K562 (cell line): ENCODE measurements around the gene TMC8. TPM values are rescaled to one million over a fixed set of nuclear protein-coding genes. Genes with fewer than 3 reads are reported as not detected.

Experiments
- ATAC-seq: fragments of 200-7000 bp; cut with Tn5 transposase; 3 replicates; pipeline ENCODE4 v1.9.1; 2020; ENCODE audit warnings: moderate library complexity
- BruUV-seq: library from RNA; stranded (reverse); fragments of 400-500 nt; replicated peaks from 2 replicates; lab custom pipeline; 2021; lab: Mats Ljungman, UMichigan
- CTCF ChIA-PET: fragments of 300-600 bp; formaldehyde crosslinking; extraction: SDS; loops from one replicate; lab custom pipeline; 2021; ENCODE audit warnings: low intra/inter-chr PET ratio; lab: Yijun Ruan, JAX
- POLR2A ChIA-PET: fragments of 300-600, 350-650 bp; sonication (Branson Sonifier 250); formaldehyde crosslinking; extraction: SDS; loops from one replicate; lab custom pipeline; 2021; ENCODE audit warnings: antibody characterized with exemption, inconsistent platforms; lab: Yijun Ruan, JAX
- DNase-seq, 4 experiments: peaks; one replicate each; pipeline versions ENCODE4 v3.0.0 to v3.0.0-alpha.2; 2011 to 2018; ENCODE audit warnings: low spot score in 3 of 4, mixed read lengths in 3 of 4; ENCODE audit errors: extremely low read depth in 1 of 4
- FAIRE-seq: peaks from 2 replicates; lab custom pipeline; 2011; peaks lifted over from hg19 to GRCh38; lab: Jason Lieb, UNC
- H2AFZ ChIP-seq: 2 replicates; pipeline ENCODE4 v1.6.0; 2011; ENCODE audit warnings: low read depth, low read length, control low read depth, inconsistent platforms
- H3K27ac ChIP-seq: fragments of 200-600 bp; 3 replicates; pipeline ENCODE4 v1.8.0; 2011; ENCODE audit warnings: low read depth, mild to moderate bottlenecking, control low read depth, inconsistent platforms, low read length, moderate library complexity, mixed read lengths; ENCODE audit errors: extremely low read depth
- H3K27me3 ChIP-seq, 2 experiments: fragments of 300-600 bp in 1 of 2; 2 replicates in 1 of 2; 3 replicates in 1 of 2; pipeline versions ENCODE4 v1.6.0 to v1.8.0; 2011; ENCODE audit warnings: inconsistent platforms in 2 of 2, low read length in 2 of 2, mild to moderate bottlenecking in 1 of 2, mixed read lengths in 1 of 2, moderate library complexity in 1 of 2; ENCODE audit not compliant: control insufficient read depth in 2 of 2, insufficient read depth in 2 of 2
- H3K36me3 ChIP-seq: fragments of 300-600 bp; 3 replicates; pipeline ENCODE4 v1.8.0; 2011; ENCODE audit warnings: mild to moderate bottlenecking, low read length, inconsistent platforms; ENCODE audit not compliant: control insufficient read depth, insufficient read depth
- H3K4me1 ChIP-seq, 2 experiments: fragments of 200-600 bp in 1 of 2; replicated peaks in 1 of 2; 2 replicates in 1 of 2; 3 replicates in 1 of 2; pipeline versions ENCODE4 v1.5.1 to v1.8.0; 2011; ENCODE audit warnings: inconsistent platforms in 2 of 2, low read length in 2 of 2, mild to moderate bottlenecking in 1 of 2, mixed read lengths in 1 of 2, moderate library complexity in 1 of 2; ENCODE audit not compliant: control insufficient read depth in 2 of 2, insufficient read depth in 2 of 2
- H3K4me2 ChIP-seq: 2 replicates; pipeline ENCODE4 v1.6.1; 2011; ENCODE audit warnings: low read length, control low read depth, inconsistent platforms, mixed read lengths; ENCODE audit not compliant: insufficient read depth
- H3K4me3 ChIP-seq: fragments of 200-600 bp; sonication (generic), shearing (Covaris generic); 2 replicates; pipeline ENCODE4 v1.5.1; 2016; ENCODE audit warnings: control low read depth, inconsistent platforms
- H3K79me2 ChIP-seq: fragments of 200-600 bp; 3 replicates; pipeline ENCODE4 v1.8.0; 2011; ENCODE audit warnings: low read length, inconsistent platforms; ENCODE audit not compliant: control insufficient read depth, insufficient read depth
- H3K9ac ChIP-seq, 2 experiments: 2 replicates each; pipeline versions ENCODE4 v1.6.0 to v1.6.1; 2011; ENCODE audit warnings: low read depth in 2 of 2, low read length in 2 of 2, control low read depth in 1 of 2, inconsistent platforms in 1 of 2, mild to moderate bottlenecking in 1 of 2, mixed read lengths in 1 of 2; ENCODE audit not compliant: insufficient read depth in 1 of 2
- H3K9me1 ChIP-seq: one replicate; pipeline ENCODE4 v1.6.0; 2011; ENCODE audit warnings: inconsistent platforms, mild to moderate bottlenecking, low read length, moderate library complexity; ENCODE audit not compliant: control insufficient read depth, insufficient read depth
- H3K9me3 ChIP-seq: replicated peaks from 2 replicates; pipeline ENCODE4 v1.5.1; 2011; ENCODE audit warnings: low read depth, low read length, inconsistent platforms; ENCODE audit not compliant: control insufficient read depth, insufficient read depth
- H4K20me1 ChIP-seq: replicated peaks from 2 replicates; pipeline ENCODE4 v1.6.1; 2011; ENCODE audit warnings: low read length, inconsistent platforms, mixed read lengths; ENCODE audit not compliant: control insufficient read depth, insufficient read depth
- ADNP ChIP-seq: fragments of 200-800 bp; sonication (Bioruptor generic); IDR thresholded peaks from 2 replicates; pipeline ENCODE4 v1.6.1; 2016; ENCODE audit warnings: missing genetic modification characterization, missing compliant biosample characterization
- BCOR ChIP-seq: fragments of 450-650 bp; IDR thresholded peaks from 2 replicates; pipeline ENCODE4 v1.6.1; 2016
- BDP1 ChIP-seq: IDR thresholded peaks from 3 replicates; pipeline ENCODE4 v1.6.1; 2011; ENCODE audit not compliant: insufficient read length, insufficient read depth
- BRF2 ChIP-seq: IDR thresholded peaks from 3 replicates; pipeline ENCODE4 v1.6.1; 2011; ENCODE audit warnings: borderline replicate concordance, mild to moderate bottlenecking; ENCODE audit not compliant: insufficient read length, insufficient read depth
- CBX1 ChIP-seq: sonication (generic); IDR thresholded peaks from 2 replicates; pipeline ENCODE4 v1.6.1; 2016; ENCODE audit warnings: antibody characterized with exemption, low read depth, mild to moderate bottlenecking
- CHD1 ChIP-seq: fragments of 200-600 bp; sonication (generic); IDR thresholded peaks from one replicate; pipeline ENCODE4 v1.6.1; 2012; ENCODE audit warnings: mild to moderate bottlenecking, moderate library complexity, low read length, inconsistent platforms
- ERF ChIP-seq: fragments of 450-650 bp; formaldehyde crosslinking; IDR thresholded peaks from 2 replicates; pipeline ENCODE4 v1.4.0; 2020; ENCODE audit warnings: mild to moderate bottlenecking, mixed read lengths
- HDAC2 ChIP-seq: fragments of 450-650 bp; IDR thresholded peaks from 2 replicates; pipeline ENCODE4 v1.6.1; 2016; ENCODE audit warnings: mild to moderate bottlenecking
- KDM1A ChIP-seq, 2 experiments: fragments of 450-650 bp; IDR thresholded peaks; 2 replicates each; pipeline ENCODE4 v1.6.1; 2016; ENCODE audit warnings: mild to moderate bottlenecking in 2 of 2
- NCOA6 ChIP-seq: fragments of 450-650 bp; IDR thresholded peaks from 2 replicates; pipeline ENCODE4 v1.6.1; 2017; ENCODE audit warnings: mild to moderate bottlenecking
- NR3C1 ChIP-seq: sonication (generic); formaldehyde crosslinking; IDR thresholded peaks from 2 replicates; pipeline ENCODE4 v1.8.1; 2022; ENCODE audit warnings: missing genetic modification reagents
- NRF1 ChIP-seq, 2 experiments: fragments of 450-650 bp; IDR thresholded peaks in 1 of 2; conservative IDR thresholded peaks in 1 of 2; 2 replicates each; pipeline ENCODE4 v1.6.1; 2014; ENCODE audit warnings: mild to moderate bottlenecking in 2 of 2
- RBM25 ChIP-seq: fragments of 200-400 bp; formaldehyde crosslinking; IDR thresholded peaks from 2 replicates; pipeline ENCODE4 v1.6.1; 2018; ENCODE audit warnings: low read length, low read depth, moderate library complexity; ENCODE audit not compliant: severe bottlenecking
- RREB1 ChIP-seq: fragments of 250-450 bp; sonication (Bioruptor Pico); IDR thresholded peaks from 2 replicates; pipeline ENCODE4 v1.4.0; 2020
- SMARCA5 ChIP-seq: fragments of 450-650 bp; IDR thresholded peaks from 2 replicates; pipeline ENCODE4 v1.6.1; 2016
- TFAM ChIP-seq: fragments of 250-450 bp; sonication (Bioruptor Pico); conservative IDR thresholded peaks from 2 replicates; pipeline ENCODE4 v1.5.0; 2021; ENCODE audit warnings: mild to moderate bottlenecking, moderate library complexity
- ZKSCAN1 ChIP-seq: fragments of 150-350 bp; IDR thresholded peaks from 2 replicates; pipeline ENCODE4 v1.6.1; 2016; ENCODE audit warnings: low read depth, low read length
- WGBS: fragments of 100-300 bp; shearing (Covaris generic); methylation state at CpG from one replicate; pipeline ENCODE4 v1.1.6; 2016; ENCODE audit warnings: low coverage, mixed read lengths; ENCODE audit not compliant: insufficient coverage; ENCODE audit errors: missing lambda C conversion rate; 5-methylcytosine and 5-hydroxymethylcytosine counted together
- in situ Hi-C: fragments of 300-500 bp; cut with MboI; formaldehyde crosslinking; loops from 4 replicates; pipeline ENCODE4 v1.15.0; 2018; ENCODE audit warnings: inconsistent platforms, mixed read lengths
- intact Hi-C: fragments of 100-400 bp; cut with micrococcal nuclease; formaldehyde crosslinking; loops from 2 replicates; pipeline ENCODE4 v1.14.2; 2022
- polyA plus RNA-seq, 8 experiments: library from polyadenylated mRNA; depleted of rRNA in 4 of 8; stranded (reverse) in 5 of 8; unstranded in 3 of 8; fragments of >200 nt; fragmentation: Nextera tagmentation in 2 of 8; fragmentation: Illumina TruSeq in 1 of 8; extraction: Ambion mirVana in 2 of 8; extraction: Trizol in 1 of 8; gene quantifications; 2 replicates each; pipeline versions ENCODE4 v1.2.1 to v1.2.3, GENCODE V29; 2011 to 2014; ENCODE audit warnings: inconsistent platforms in 1 of 8, missing spikeins in 1 of 8
- total RNA-seq, 7 experiments: library from RNA; depleted of rRNA in 6 of 7; stranded (reverse); fragments of >200 nt in 6 of 7; fragmentation: Illumina TruSeq in 2 of 7; extraction: Trizol in 2 of 7; gene quantifications; 2 replicates each; pipeline versions ENCODE4 v1.2.1 to v1.2.3, GENCODE V29; 2011 to 2021; ENCODE audit warnings: low replicate concordance in 1 of 7

The TMC8 gene
- total and polyA plus RNA-seq, 9 of the 15 experiments (the other 6 are each of a cell fraction or from before 2014, with no cell fraction given), result 0.13 to 10.9 (median 2.8) TPM

- ChIA-PET CTCF (no interaction called here), POLR2A (no interaction called here)
- FAIRE-seq, result no peak
- H3K4me2 ChIP-seq, result no peak overlapping the region
- intact Hi-C loops (loop anchor here (1.0 to 5.0 kb wide), 2 partner anchors 19 to 38 kb away; partner anchors contain the start of genes C17orf99 and TMC6), in situ Hi-C loops (no loop called here)
- no peak overlapping the region for H2AFZ ChIP-seq
- no peak for DNase-seq
- peaks cover 8% of the 10 kb centered on the region for H3K9me1 ChIP-seq
- H3K79me2 ChIP-seq, result peaks cover 22% of the 10 kb centered on the region
- WGBS, result 77% methylated on average over 16 of the region's 16 CpGs
- ATAC-seq, result no peak
- peaks cover 24 to 59% of the 10 kb centered on the region in 2 experiments; a peak in 4 of 5 replicates for H3K4me1 ChIP-seq
- no TSS peak for BruUV-seq
- TF ChIP-seq NR3C1 (CRISPR knock-in tag) (peak; percentile 8; the same call in 1 of the 2 replicates), BDP1 (no peak), CBX1 (0 out of 2 replicates have a peak, but pooled peaks have one; percentile 40), HDAC2 (0 out of 2 replicates have a peak, but pooled peaks have one; percentile 37), NCOA6 (no peak), ERF (CRISPR knock-in tag) (no peak), NRF1 (conservative IDR thresholded peaks at IDR 0.05 in 1 of 2, IDR thresholded peaks at IDR 0.05 in 1 of 2) (no peak), RREB1 (CRISPR knock-in tag) (no peak), BRF2 (no peak), ADNP (tag) (peak; percentile 72), SMARCA5 (0 out of 2 replicates have a peak, but pooled peaks have one; percentile 54), BCOR (peak; percentile 93), RBM25 (peak; percentile 65), TFAM (CRISPR knock-in tag) (no peak), CHD1 (no peak), KDM1A (IDR thresholded peaks at IDR 0.05) (peak in 1 of 2 experiments; percentile 85; a peak in 3 of 4 replicates), ZKSCAN1 (peak; percentile 95)
- H3K9ac ChIP-seq, result peak overlapping the region in 1 of 2 experiments; percentile 42; a peak in 1 of 4 replicates
- H3K27ac ChIP-seq, result no peak overlapping the region; the same call in 2 of the 3 replicates
- H3K4me3 ChIP-seq, result no peak overlapping the region
- no peaks in the 10 kb centered on the region for H3K9me3 ChIP-seq
- peaks cover 10% of the 10 kb centered on the region; the same call in 2 of the 3 replicates for H3K36me3 ChIP-seq
- H3K27me3 ChIP-seq, result no peaks in the 10 kb centered on the region
- peaks cover 8% of the 10 kb centered on the region for H4K20me1 ChIP-seq
Measured at GRCh38 chr17:78164748-78165607, 34.4 kb downstream of the TMC8 start.
